Measurements from ENCODE around the gene PTCRA. TPM values are rescaled to one million over a fixed set of nuclear protein-coding genes. Genes with fewer than 3 reads are reported as not detected.
"Not testable (repeated sequence)": the region's sequence is repeated elsewhere in the genome, so short reads cannot be mapped to it uniquely, and the experiment has no call there.

The PTCRA gene
- total RNA-seq, 1 donor, result not detected

GRCh38 chr6:42942444-42942843 is 26.6 kb downstream of the PTCRA start:
- peaks cover 3% of the 10 kb centered on the region for H4K20me1 ChIP-seq (ENCODE audit: insufficient read depth, low read length)
- no peaks in the 10 kb centered on the region for H3K79me2 ChIP-seq (ENCODE audit: insufficient read depth, low read length)
- H3K36me3 ChIP-seq (ENCODE audit: insufficient read depth, low read length), result peaks cover 11% of the 10 kb centered on the region
- no peak overlapping the region for H2AFZ ChIP-seq (ENCODE audit: low read length)
- DNase-seq (ENCODE audit: insufficient read length, low spot score, missing footprints), result no peak
- no peaks in the 10 kb centered on the region for H3K9me3 ChIP-seq (ENCODE audit: low read depth, low read length)
- no peak overlapping the region for H3K4me3 ChIP-seq (ENCODE audit: insufficient read depth, low read length)
- H3K4me1 ChIP-seq (ENCODE audit: insufficient read depth, low read length), result no peaks in the 10 kb centered on the region
- H3K27me3 ChIP-seq (ENCODE audit: insufficient read depth, low read length), result no peaks in the 10 kb centered on the region
- H3K27ac ChIP-seq (ENCODE audit: low read depth, low read length), result no peak overlapping the region
- no peak overlapping the region for H3K4me2 ChIP-seq (ENCODE audit: insufficient read depth, low read length)
- TF ChIP-seq CTCF (IDR thresholded peaks at IDR 0.05; ENCODE audit: extremely low read depth, low read depth, low read length), result no peak

GRCh38 chr6:42947950-42948349 is 32.1 kb downstream of the PTCRA start:
- Histone ChIP-seq H2AFZ (ENCODE audit: low read length) (no peak overlapping the region), H3K36me3 (ENCODE audit: insufficient read depth, low read length) (peaks cover 3% of the 10 kb centered on the region), H3K27ac (ENCODE audit: low read depth, low read length) (no peak overlapping the region), H3K9me3 (ENCODE audit: low read depth, low read length) (no peaks in the 10 kb centered on the region), H3K4me2 (ENCODE audit: insufficient read depth, low read length) (no peak overlapping the region), H3K27me3 (ENCODE audit: insufficient read depth, low read length) (no peaks in the 10 kb centered on the region), H4K20me1 (ENCODE audit: insufficient read depth, low read length) (no peaks in the 10 kb centered on the region), H3K4me1 (ENCODE audit: insufficient read depth, low read length) (no peaks in the 10 kb centered on the region), H3K4me3 (ENCODE audit: insufficient read depth, low read length) (no peak overlapping the region), H3K79me2 (ENCODE audit: insufficient read depth, low read length) (no peaks in the 10 kb centered on the region)
- no peak for TF ChIP-seq CTCF (IDR thresholded peaks at IDR 0.05; ENCODE audit: extremely low read depth, low read depth, low read length)
- peak; percentile 23 for DNase-seq (ENCODE audit: insufficient read length, low spot score, missing footprints)

GRCh38 chr6:42952389-42952788 is 36.5 kb downstream of the PTCRA start:
- Histone ChIP-seq H3K4me3 (ENCODE audit: insufficient read depth, low read length) (no peak overlapping the region), H3K9me3 (ENCODE audit: low read depth, low read length) (no peaks in the 10 kb centered on the region), H3K27me3 (ENCODE audit: insufficient read depth, low read length) (no peaks in the 10 kb centered on the region), H2AFZ (ENCODE audit: low read length) (no peak overlapping the region), H3K36me3 (ENCODE audit: insufficient read depth, low read length) (no peaks in the 10 kb centered on the region), H4K20me1 (ENCODE audit: insufficient read depth, low read length) (no peaks in the 10 kb centered on the region), H3K27ac (ENCODE audit: low read depth, low read length) (no peak overlapping the region), H3K4me2 (ENCODE audit: insufficient read depth, low read length) (no peak overlapping the region), H3K4me1 (ENCODE audit: insufficient read depth, low read length) (no peaks in the 10 kb centered on the region), H3K79me2 (ENCODE audit: insufficient read depth, low read length) (no peaks in the 10 kb centered on the region)
- no peak for TF ChIP-seq CTCF (IDR thresholded peaks at IDR 0.05; ENCODE audit: extremely low read depth, low read depth, low read length)
- DNase-seq (ENCODE audit: insufficient read length, low spot score, missing footprints), result no peak

- not testable (repeated sequence) for H3K79me2 ChIP-seq (ENCODE audit: insufficient read depth, low read length); H3K27me3 ChIP-seq (ENCODE audit: insufficient read depth, low read length); H3K4me1 ChIP-seq (ENCODE audit: insufficient read depth, low read length); H3K4me2 ChIP-seq (ENCODE audit: insufficient read depth, low read length); H4K20me1 ChIP-seq (ENCODE audit: insufficient read depth, low read length); H3K9me3 ChIP-seq (ENCODE audit: low read depth, low read length); H2AFZ ChIP-seq (ENCODE audit: low read length); DNase-seq (ENCODE audit: insufficient read length, low spot score, missing footprints); H3K36me3 ChIP-seq (ENCODE audit: insufficient read depth, low read length); H3K4me3 ChIP-seq (ENCODE audit: insufficient read depth, low read length); H3K27ac ChIP-seq (ENCODE audit: low read depth, low read length)
Measured at GRCh38 chr6:42954405-42954804, 38.6 kb downstream of the PTCRA start.

All from osteoblast (primary cell).